ENCODE measurements around the gene TMEM50A. TPM values are rescaled to one million over a fixed set of nuclear protein-coding genes. Genes with fewer than 3 reads are reported as not detected.
"Not testable (repeated sequence)": the region's sequence is repeated elsewhere in the genome, so short reads cannot be mapped to it uniquely, and the experiment has no call there.

Gene TMEM50A
- total RNA-seq, 1 experiment from 2014 or later = 95.9 TPM

GRCh38 chr1:25392841-25393240, 54.7 kb downstream of the TMEM50A start:
- Histone ChIP-seq H3K4ac (ENCODE audit: low read depth, low read length) (no peak overlapping the region), H3T11ph (ENCODE audit: low read length) (no peak overlapping the region), H3K9me3 (ENCODE audit: control insufficient read depth, low read depth, low read length) (no peaks in the 10 kb centered on the region), H4K20me1 (ENCODE audit: control insufficient read depth, insufficient read depth, insufficient read length) (no peaks in the 10 kb centered on the region), H3K27me3 (ENCODE audit: insufficient read depth, low read length) (no peaks in the 10 kb centered on the region), H3K9ac (ENCODE audit: extremely low read depth, insufficient read length, low read length) (no peak overlapping the region), H2AK5ac (ENCODE audit: insufficient read length, low read length) (no peak overlapping the region), H2BK15ac (ENCODE audit: low read depth, low read length) (no peak overlapping the region), H3K56ac (ENCODE audit: insufficient read length, low read depth, low read length) (no peak overlapping the region), H3K4me2 (ENCODE audit: insufficient read depth, insufficient read length, low read length) (no peak overlapping the region), H2BK12ac (ENCODE audit: insufficient read length, low read depth, low read length) (no peak overlapping the region), H2BK120ac (ENCODE audit: low read depth, low read length, poor library complexity, severe bottlenecking) (no peak overlapping the region), H4K5ac (ENCODE audit: insufficient read length, low read depth, low read length) (no peak overlapping the region), H3K14ac (ENCODE audit: insufficient read depth, low read length) (no peak overlapping the region), H2AFZ (ENCODE audit: low read length) (no peak overlapping the region), H3K79me2 (ENCODE audit: insufficient read depth, low read length) (no peaks in the 10 kb centered on the region), H3K23me2 (ENCODE audit: insufficient read length, low read depth, low read length, poor library complexity, severe bottlenecking) (no peaks in the 10 kb centered on the region), H3K4me1 (ENCODE audit: insufficient read depth, low read length) (no peaks in the 10 kb centered on the region), H3K79me1 (ENCODE audit: insufficient read depth, low read depth, low read length, poor library complexity, severe bottlenecking) (no peaks in the 10 kb centered on the region), H3K18ac (ENCODE audit: insufficient read length, low read depth, low read length) (no peak overlapping the region), H2BK20ac (ENCODE audit: low read depth, low read length, poor library complexity, severe bottlenecking) (no peak overlapping the region), H2BK5ac (ENCODE audit: insufficient read length, low read length) (no peak overlapping the region), H3K23ac (ENCODE audit: insufficient read length, low read depth, low read length) (no peak overlapping the region), H4K91ac (ENCODE audit: insufficient read length, low read depth, low read length) (no peak overlapping the region), H4K8ac (replicated peaks; ENCODE audit: insufficient read length, low read depth, low read length) (no peak overlapping the region), H3K27ac (ENCODE audit: insufficient read length, low read depth, low read length) (no peak overlapping the region)
- no CpG with 5 or more reads among the region's 6 CpGs for WGBS (ENCODE audit: extremely low coverage, insufficient read length, low lambda C conversion rate)
- no peak for TF ChIP-seq CTCF (conservative IDR thresholded peaks at IDR 0.05)
- H3K4me1 Mint-ChIP-seq = peaks cover 0 to 6% of the 10 kb centered on the region in 2 experiments; a peak in 2 of 4 replicates
- H3K36me3 Mint-ChIP-seq (ENCODE audit: insufficient read depth in 1 of 3, low read depth in 3 of 3) = no peaks in the 10 kb centered on the region
- H3K4me3 Mint-ChIP-seq = no peak overlapping the region
- H3K27ac Mint-ChIP-seq = no peak overlapping the region
- peaks cover 8% of the 10 kb centered on the region for H3K27me3 Mint-ChIP-seq (ENCODE audit: low read depth)
- DNase-seq = no peak
- H3K9me3 Mint-ChIP-seq = no peaks in the 10 kb centered on the region

- not testable (repeated sequence) for H4K5ac ChIP-seq (ENCODE audit: insufficient read length, low read depth, low read length); H2AK5ac ChIP-seq (ENCODE audit: insufficient read length, low read length); H3K4me1 Mint-ChIP-seq; H3T11ph ChIP-seq (ENCODE audit: low read length); H3K27ac ChIP-seq (ENCODE audit: insufficient read length, low read depth, low read length); H3K4me3 Mint-ChIP-seq; H2AFZ ChIP-seq (ENCODE audit: low read length); H3K79me1 ChIP-seq (ENCODE audit: insufficient read depth, low read depth, low read length, poor library complexity, severe bottlenecking); DNase-seq; H2BK120ac ChIP-seq (ENCODE audit: low read depth, low read length, poor library complexity, severe bottlenecking); H3K4me2 ChIP-seq (ENCODE audit: insufficient read depth, insufficient read length, low read length); H2BK15ac ChIP-seq (ENCODE audit: low read depth, low read length); H4K20me1 ChIP-seq (ENCODE audit: control insufficient read depth, insufficient read depth, insufficient read length); H2BK12ac ChIP-seq (ENCODE audit: insufficient read length, low read depth, low read length); H4K8ac ChIP-seq (replicated peaks; ENCODE audit: insufficient read length, low read depth, low read length); H3K9me3 ChIP-seq (ENCODE audit: control insufficient read depth, low read depth, low read length); H3K9ac ChIP-seq (ENCODE audit: extremely low read depth, insufficient read length, low read length); H3K36me3 Mint-ChIP-seq (ENCODE audit: insufficient read depth in 1 of 3, low read depth in 3 of 3); H3K56ac ChIP-seq (ENCODE audit: insufficient read length, low read depth, low read length); H3K23ac ChIP-seq (ENCODE audit: insufficient read length, low read depth, low read length); H3K18ac ChIP-seq (ENCODE audit: insufficient read length, low read depth, low read length); H2BK20ac ChIP-seq (ENCODE audit: low read depth, low read length, poor library complexity, severe bottlenecking); H3K27ac Mint-ChIP-seq; H3K14ac ChIP-seq (ENCODE audit: insufficient read depth, low read length); H3K79me2 ChIP-seq (ENCODE audit: insufficient read depth, low read length); H3K4me1 ChIP-seq (ENCODE audit: insufficient read depth, low read length); H3K4ac ChIP-seq (ENCODE audit: low read depth, low read length); H3K9me3 Mint-ChIP-seq; H3K27me3 ChIP-seq (ENCODE audit: insufficient read depth, low read length); H2BK5ac ChIP-seq (ENCODE audit: insufficient read length, low read length); H3K23me2 ChIP-seq (ENCODE audit: insufficient read length, low read depth, low read length, poor library complexity, severe bottlenecking); H4K91ac ChIP-seq (ENCODE audit: insufficient read length, low read depth, low read length)
- peaks cover 19% of the 10 kb centered on the region for H3K27me3 Mint-ChIP-seq (ENCODE audit: low read depth)
- no CpG with 5 or more reads among the region's 10 CpGs for WGBS (ENCODE audit: extremely low coverage, insufficient read length, low lambda C conversion rate)
These were observed 59.4 kb downstream of the TMEM50A start for GRCh38 chr1:25397549-25397948.
